KMS-11 (cell line): Measurements from ENCODE around the gene NECTIN1.

Experiments used
- H2AFZ ChIP-seq: fragments of 200-600 bp; sonication (generic); 2 replicates; pipeline ENCODE4 v1.6.1; 2016; ENCODE audit warnings: antibody characterized with exemption, mixed run types, low read depth
- H3K27ac ChIP-seq: fragments of 200-600 bp; sonication (generic); 2 replicates; pipeline ENCODE4 v1.6.1; 2016; ENCODE audit warnings: mild to moderate bottlenecking, mixed run types
- H3K27me3 ChIP-seq: fragments of 200-600 bp; sonication (generic); 2 replicates; pipeline ENCODE4 v1.6.1; 2017; ENCODE audit warnings: mild to moderate bottlenecking, low read depth, mixed run types, moderate library complexity; ENCODE audit not compliant: insufficient read depth
- H3K36me3 ChIP-seq: fragments of 200-600 bp; sonication (generic); 2 replicates; pipeline ENCODE4 v1.6.1; 2017; ENCODE audit warnings: mild to moderate bottlenecking, mixed run types; ENCODE audit not compliant: insufficient read depth
- H3K4me1 ChIP-seq: fragments of 200-600 bp; sonication (generic); 2 replicates; pipeline ENCODE4 v1.6.1; 2016; ENCODE audit warnings: mild to moderate bottlenecking, low read depth, mixed run types; ENCODE audit not compliant: poor library complexity, severe bottlenecking
- H3K4me2 ChIP-seq: fragments of 200-600 bp; sonication (generic); 2 replicates; pipeline ENCODE4 v1.7.0; 2016; ENCODE audit warnings: mild to moderate bottlenecking, mixed run types
- H3K4me3 ChIP-seq: fragments of 200-600 bp; sonication (generic); IDR thresholded peaks from 2 replicates; pipeline ENCODE4 v1.6.1; 2017; ENCODE audit warnings: low read depth, low read length, mixed read lengths; ENCODE audit not compliant: insufficient read depth
- H3K79me2 ChIP-seq: fragments of 200-600 bp; sonication (generic); 2 replicates; pipeline ENCODE4 v1.6.1; 2016; ENCODE audit warnings: low read depth, mixed run types; ENCODE audit not compliant: insufficient read depth
- H3K9ac ChIP-seq: fragments of 200-600 bp; sonication (generic); 2 replicates; pipeline ENCODE4 v1.6.1; 2016; ENCODE audit warnings: mild to moderate bottlenecking, mixed run types
- H4K20me1 ChIP-seq: fragments of 200-600 bp; sonication (generic); 2 replicates; pipeline ENCODE4 v1.6.1; 2016; ENCODE audit warnings: mild to moderate bottlenecking, mixed run types; ENCODE audit not compliant: insufficient read depth
- TF ChIP-seq, protein P1 (sequence below): fragments of 200-600 bp; sonication (generic); conservative IDR thresholded peaks from 2 replicates; pipeline ENCODE4 v1.6.1; 2017; ENCODE audit warnings: low read depth, mild to moderate bottlenecking, antibody characterized with exemption, low read length, moderate library complexity, mixed read lengths

Gene NECTIN1

DNA sequence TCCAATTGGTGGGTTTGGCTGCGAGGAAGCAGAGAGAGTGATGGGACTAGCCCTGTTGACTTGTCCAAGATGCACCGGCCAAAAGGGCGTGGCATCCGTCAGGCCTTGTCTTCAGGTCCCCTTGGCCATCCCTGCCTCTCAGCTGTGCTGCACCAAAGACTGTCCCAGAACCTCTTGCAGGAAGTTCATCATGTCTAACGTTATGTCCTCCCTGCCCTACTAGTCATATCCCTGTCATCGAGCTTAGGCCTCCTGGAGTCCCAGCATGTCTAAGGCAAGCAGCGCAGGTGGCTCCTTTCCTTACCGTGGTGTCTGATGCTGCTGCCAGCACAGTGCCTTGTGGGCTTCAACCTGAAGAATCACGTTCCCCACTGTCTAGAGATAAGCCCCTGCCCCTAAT is 51.2 kb downstream of the NECTIN1 start:
- Histone ChIP-seq H3K9ac (no peak overlapping the region), H3K4me1 (peaks cover 29% of the 10 kb centered on the region), H3K4me2 (no peak overlapping the region), H3K79me2 (no peaks in the 10 kb centered on the region), H3K27me3 (no peaks in the 10 kb centered on the region), H3K36me3 (no peaks in the 10 kb centered on the region), H3K4me3 (no peak overlapping the region), H3K27ac (no peak overlapping the region), H4K20me1 (no peaks in the 10 kb centered on the region), H2AFZ (no peak overlapping the region)
- TF ChIP-seq, protein P1, sequence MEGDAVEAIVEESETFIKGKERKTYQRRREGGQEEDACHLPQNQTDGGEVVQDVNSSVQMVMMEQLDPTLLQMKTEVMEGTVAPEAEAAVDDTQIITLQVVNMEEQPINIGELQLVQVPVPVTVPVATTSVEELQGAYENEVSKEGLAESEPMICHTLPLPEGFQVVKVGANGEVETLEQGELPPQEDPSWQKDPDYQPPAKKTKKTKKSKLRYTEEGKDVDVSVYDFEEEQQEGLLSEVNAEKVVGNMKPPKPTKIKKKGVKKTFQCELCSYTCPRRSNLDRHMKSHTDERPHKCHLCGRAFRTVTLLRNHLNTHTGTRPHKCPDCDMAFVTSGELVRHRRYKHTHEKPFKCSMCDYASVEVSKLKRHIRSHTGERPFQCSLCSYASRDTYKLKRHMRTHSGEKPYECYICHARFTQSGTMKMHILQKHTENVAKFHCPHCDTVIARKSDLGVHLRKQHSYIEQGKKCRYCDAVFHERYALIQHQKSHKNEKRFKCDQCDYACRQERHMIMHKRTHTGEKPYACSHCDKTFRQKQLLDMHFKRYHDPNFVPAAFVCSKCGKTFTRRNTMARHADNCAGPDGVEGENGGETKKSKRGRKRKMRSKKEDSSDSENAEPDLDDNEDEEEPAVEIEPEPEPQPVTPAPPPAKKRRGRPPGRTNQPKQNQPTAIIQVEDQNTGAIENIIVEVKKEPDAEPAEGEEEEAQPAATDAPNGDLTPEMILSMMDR = no peak

DNA sequence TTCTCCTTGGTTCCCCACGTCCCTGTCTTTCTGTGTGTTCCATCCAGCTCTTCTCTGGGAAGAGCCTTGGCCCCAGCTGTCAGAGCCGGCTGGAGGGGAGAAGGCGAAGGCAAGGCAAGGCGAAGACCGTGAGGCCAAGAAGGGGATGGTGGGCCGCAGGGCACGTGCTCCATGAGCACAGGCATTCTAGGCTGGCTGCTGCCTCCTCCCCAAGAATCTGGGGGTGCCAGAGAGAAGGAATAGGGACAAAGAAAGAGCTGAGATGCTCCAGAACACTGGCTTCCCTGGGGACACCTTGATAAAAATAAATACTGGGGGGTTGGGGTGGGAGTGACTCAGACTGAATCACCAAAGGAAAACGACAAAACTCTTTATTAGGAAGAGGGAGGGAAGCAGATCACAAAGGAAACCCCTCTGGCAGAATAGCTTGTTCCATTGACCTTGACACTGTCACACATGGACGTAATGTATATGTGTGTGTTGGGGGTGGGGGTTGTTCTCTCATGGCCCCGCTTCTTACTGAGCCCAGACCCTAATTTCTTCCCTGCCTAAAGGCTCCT is 52.5 kb downstream of the NECTIN1 start:
- Histone ChIP-seq H3K36me3 (no peaks in the 10 kb centered on the region), H4K20me1 (no peaks in the 10 kb centered on the region)

DNA sequence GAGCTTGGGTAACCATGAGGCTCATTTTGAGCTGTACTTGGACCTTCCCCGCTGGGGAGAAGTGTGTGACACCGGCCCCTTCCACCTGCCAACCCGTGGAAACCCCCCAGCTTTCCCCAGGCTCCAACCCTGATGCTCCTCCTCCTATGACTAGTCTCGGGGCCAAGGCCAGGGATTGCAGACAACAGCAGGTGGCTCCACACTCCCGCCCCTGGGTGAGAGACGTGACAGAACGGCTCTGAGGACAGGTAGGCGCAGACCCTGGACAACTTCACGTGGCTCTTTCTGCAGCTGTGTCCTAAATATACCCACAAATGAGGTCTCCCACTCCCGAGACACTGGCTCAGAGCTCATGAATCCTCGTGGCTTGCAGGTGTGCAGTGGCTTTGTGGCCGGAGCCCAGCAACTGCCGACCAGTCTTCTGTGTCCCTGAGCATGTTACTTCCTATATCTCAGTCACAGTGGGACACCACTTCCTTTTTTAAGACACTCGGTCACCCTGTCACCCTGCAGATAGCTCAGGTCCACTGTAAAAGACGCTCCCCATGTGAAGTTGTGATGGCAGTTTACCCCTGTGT is 55.2 kb downstream of the NECTIN1 start:
- peak overlapping the region; percentile 96 for H3K27ac ChIP-seq
- no peaks in the 10 kb centered on the region for H3K27me3 ChIP-seq
- no peaks in the 10 kb centered on the region for H3K36me3 ChIP-seq
- H3K4me3 ChIP-seq = no peak overlapping the region
- no peaks in the 10 kb centered on the region for H4K20me1 ChIP-seq
- TF ChIP-seq, protein P1 = peak; percentile 32; the same call in 1 of the 2 replicates
- peak overlapping the region; percentile 74; the same call in 1 of the 2 replicates for H3K9ac ChIP-seq
- H3K4me2 ChIP-seq = peak overlapping the region; percentile 73; the same call in 1 of the 2 replicates
- H2AFZ ChIP-seq = peak overlapping the region; percentile 41
- peaks cover 42% of the 10 kb centered on the region for H3K4me1 ChIP-seq
- H3K79me2 ChIP-seq = no peaks in the 10 kb centered on the region

More for the DNA sequence above, 52.5 kb downstream of the NECTIN1 start:
- no peak overlapping the region for H2AFZ ChIP-seq
- H3K9ac ChIP-seq = no peak overlapping the region
- no peak overlapping the region for H3K27ac ChIP-seq
- TF ChIP-seq, protein P1 = no peak
- H3K4me3 ChIP-seq = no peak overlapping the region
- H3K27me3 ChIP-seq = no peaks in the 10 kb centered on the region
- H3K4me1 ChIP-seq = peaks cover 42% of the 10 kb centered on the region
- H3K4me2 ChIP-seq = no peak overlapping the region
- H3K79me2 ChIP-seq = no peaks in the 10 kb centered on the region

DNA sequence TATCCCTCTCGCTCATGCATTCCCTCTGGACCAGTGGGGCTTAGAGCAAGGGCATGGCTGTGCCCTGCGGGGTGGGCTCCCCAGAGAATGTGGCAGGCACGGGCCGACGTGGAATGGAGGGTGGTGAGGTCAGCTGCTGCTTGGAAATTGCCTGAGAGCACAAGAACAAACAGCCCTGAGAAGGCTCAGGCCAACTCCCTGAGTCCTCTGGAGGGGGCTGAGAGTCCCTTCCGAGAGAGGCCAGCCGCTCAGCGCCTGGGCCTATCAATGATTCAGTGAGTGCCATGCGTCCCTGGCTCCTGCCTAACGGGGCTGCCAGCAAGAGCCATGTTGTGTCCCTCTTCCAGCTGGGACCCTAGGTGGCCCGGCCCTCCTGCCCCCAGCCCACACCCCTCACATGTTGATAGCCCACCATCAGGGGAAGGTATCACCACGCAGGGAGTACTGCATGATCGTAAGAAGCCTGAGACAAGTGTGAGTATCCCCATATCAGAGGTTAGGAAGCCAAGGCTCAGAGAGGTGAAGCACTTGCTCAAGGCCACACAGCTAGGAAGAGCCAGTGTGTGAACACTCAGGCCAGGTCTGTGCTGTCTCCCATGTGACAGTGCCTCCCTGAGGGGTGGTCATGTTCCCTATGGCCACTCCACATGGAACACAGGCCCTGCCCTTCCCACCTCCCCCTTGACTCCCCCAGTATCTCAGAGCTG is 55.8 kb downstream of the NECTIN1 start:
- peak overlapping the region; percentile 73; the same call in 1 of the 2 replicates for H3K4me2 ChIP-seq
- H3K79me2 ChIP-seq = no peaks in the 10 kb centered on the region
- H3K4me1 ChIP-seq = peaks cover 42% of the 10 kb centered on the region
- H4K20me1 ChIP-seq = no peaks in the 10 kb centered on the region
- H3K27ac ChIP-seq = peak overlapping the region; percentile 96
- no peak overlapping the region for H3K4me3 ChIP-seq
- H3K9ac ChIP-seq = peak overlapping the region; percentile 74; the same call in 1 of the 2 replicates
- no peaks in the 10 kb centered on the region for H3K27me3 ChIP-seq
- H2AFZ ChIP-seq = peak overlapping the region; percentile 41
- TF ChIP-seq, protein P1 = no peak; the same call in 1 of the 2 replicates
- no peaks in the 10 kb centered on the region for H3K36me3 ChIP-seq
